ENCODE measurements around the gene CDC42EP3.

CDC42EP3 gene

GRCh38 chr2:37625156-37625555, 46.3 kb downstream of the CDC42EP3 start:
- no peaks in the 10 kb centered on the region for H3K9me3 ChIP-seq (ENCODE audit: control insufficient read depth in 1 of 2, low read length in 2 of 2)
- no peaks in the 10 kb centered on the region for H3K36me3 ChIP-seq (ENCODE audit: control insufficient read depth in 1 of 2, insufficient read depth in 2 of 2, low read length in 2 of 2)
- peaks cover 8 to 16% of the 10 kb centered on the region in 2 donors for H3K4me1 ChIP-seq (ENCODE audit: control insufficient read depth in 1 of 2, insufficient read depth in 2 of 2, low read length in 2 of 2)
- H3K4me3 ChIP-seq (ENCODE audit: low read depth in 1 of 2, low read length in 2 of 2), result no peak overlapping the region
- H3K27ac ChIP-seq (ENCODE audit: low read length), result peak overlapping the region; percentile 25
- no peaks in the 10 kb centered on the region for H3K27me3 ChIP-seq (ENCODE audit: low read depth, low read length)

- H3K27me3 ChIP-seq (ENCODE audit: low read depth, low read length), result no peaks in the 10 kb centered on the region
- no peaks in the 10 kb centered on the region for H3K9me3 ChIP-seq (ENCODE audit: control insufficient read depth in 1 of 2, low read length in 2 of 2)
- H3K4me3 ChIP-seq (ENCODE audit: low read depth in 1 of 2, low read length in 2 of 2), result no peak overlapping the region
- peaks cover 8 to 16% of the 10 kb centered on the region in 2 donors for H3K4me1 ChIP-seq (ENCODE audit: control insufficient read depth in 1 of 2, insufficient read depth in 2 of 2, low read length in 2 of 2)
- no peaks in the 10 kb centered on the region for H3K36me3 ChIP-seq (ENCODE audit: control insufficient read depth in 1 of 2, insufficient read depth in 2 of 2, low read length in 2 of 2)
- no peak overlapping the region for H3K27ac ChIP-seq (ENCODE audit: low read length)
Observed at GRCh38 chr2:37623971-37624900, 47.2 kb downstream of the CDC42EP3 start.

GRCh38 chr2:37623406-37623805, 48.0 kb downstream of the CDC42EP3 start:
- H3K27ac ChIP-seq (ENCODE audit: low read length), result no peak overlapping the region
- H3K4me1 ChIP-seq (ENCODE audit: control insufficient read depth in 1 of 2, insufficient read depth in 2 of 2, low read length in 2 of 2), result peaks cover 8 to 16% of the 10 kb centered on the region in 2 donors
- H3K9me3 ChIP-seq (ENCODE audit: control insufficient read depth in 1 of 2, low read length in 2 of 2), result no peaks in the 10 kb centered on the region
- no peaks in the 10 kb centered on the region for H3K36me3 ChIP-seq (ENCODE audit: control insufficient read depth in 1 of 2, insufficient read depth in 2 of 2, low read length in 2 of 2)
- no peaks in the 10 kb centered on the region for H3K27me3 ChIP-seq (ENCODE audit: low read depth, low read length)
- no peak overlapping the region for H3K4me3 ChIP-seq (ENCODE audit: low read depth in 1 of 2, low read length in 2 of 2)

GRCh38 chr2:37622450-37623100, 48.9 kb downstream of the CDC42EP3 start:
- H3K4me3 ChIP-seq (ENCODE audit: low read depth in 1 of 2, low read length in 2 of 2), result no peak overlapping the region
- H3K27ac ChIP-seq (ENCODE audit: low read length), result no peak overlapping the region
- H3K27me3 ChIP-seq (ENCODE audit: low read depth, low read length), result no peaks in the 10 kb centered on the region
- H3K36me3 ChIP-seq (ENCODE audit: control insufficient read depth in 1 of 2, insufficient read depth in 2 of 2, low read length in 2 of 2), result no peaks in the 10 kb centered on the region
- H3K9me3 ChIP-seq (ENCODE audit: control insufficient read depth in 1 of 2, low read length in 2 of 2), result no peaks in the 10 kb centered on the region
- peaks cover 8 to 16% of the 10 kb centered on the region in 2 donors for H3K4me1 ChIP-seq (ENCODE audit: control insufficient read depth in 1 of 2, insufficient read depth in 2 of 2, low read length in 2 of 2)

- Histone ChIP-seq H3K9me3 (ENCODE audit: control insufficient read depth in 1 of 2, low read length in 2 of 2) (no peaks in the 10 kb centered on the region), H3K36me3 (ENCODE audit: control insufficient read depth in 1 of 2, insufficient read depth in 2 of 2, low read length in 2 of 2) (no peaks in the 10 kb centered on the region), H3K4me1 (ENCODE audit: control insufficient read depth in 1 of 2, insufficient read depth in 2 of 2, low read length in 2 of 2) (peaks cover 12 to 14% of the 10 kb centered on the region in 2 donors), H3K4me3 (ENCODE audit: low read depth in 1 of 2, low read length in 2 of 2) (no peak overlapping the region), H3K27ac (ENCODE audit: low read length) (no peak overlapping the region), H3K27me3 (ENCODE audit: low read depth, low read length) (no peaks in the 10 kb centered on the region)
Observed at GRCh38 chr2:37621199-37621598, 50.2 kb downstream of the CDC42EP3 start.

- Histone ChIP-seq H3K4me3 (ENCODE audit: low read depth in 1 of 2, low read length in 2 of 2) (no peak overlapping the region), H3K36me3 (ENCODE audit: control insufficient read depth in 1 of 2, insufficient read depth in 2 of 2, low read length in 2 of 2) (no peaks in the 10 kb centered on the region), H3K9me3 (ENCODE audit: control insufficient read depth in 1 of 2, low read length in 2 of 2) (no peaks in the 10 kb centered on the region), H3K4me1 (ENCODE audit: control insufficient read depth in 1 of 2, insufficient read depth in 2 of 2, low read length in 2 of 2) (peaks cover 4 to 8% of the 10 kb centered on the region in 2 donors), H3K27ac (ENCODE audit: low read length) (no peak overlapping the region), H3K27me3 (ENCODE audit: low read depth, low read length) (no peaks in the 10 kb centered on the region)
Observed at GRCh38 chr2:37619959-37620300, 51.5 kb downstream of the CDC42EP3 start.

GRCh38 chr2:37619230-37619958, 52.0 kb downstream of the CDC42EP3 start:
- no peaks in the 10 kb centered on the region for H3K9me3 ChIP-seq (ENCODE audit: control insufficient read depth in 1 of 2, low read length in 2 of 2)
- H3K27me3 ChIP-seq (ENCODE audit: low read depth, low read length), result no peaks in the 10 kb centered on the region
- peaks cover 0 to 6% of the 10 kb centered on the region in 2 donors for H3K4me1 ChIP-seq (ENCODE audit: control insufficient read depth in 1 of 2, insufficient read depth in 2 of 2, low read length in 2 of 2)
- no peaks in the 10 kb centered on the region for H3K36me3 ChIP-seq (ENCODE audit: control insufficient read depth in 1 of 2, insufficient read depth in 2 of 2, low read length in 2 of 2)
- H3K27ac ChIP-seq (ENCODE audit: low read length), result no peak overlapping the region
- H3K4me3 ChIP-seq (ENCODE audit: low read depth in 1 of 2, low read length in 2 of 2), result no peak overlapping the region

GRCh38 chr2:37618326-37618725, 53.1 kb downstream of the CDC42EP3 start:
- H3K27ac ChIP-seq (ENCODE audit: low read length), result no peak overlapping the region
- H3K36me3 ChIP-seq (ENCODE audit: control insufficient read depth in 1 of 2, insufficient read depth in 2 of 2, low read length in 2 of 2), result no peaks in the 10 kb centered on the region
- no peak overlapping the region for H3K4me3 ChIP-seq (ENCODE audit: low read depth in 1 of 2, low read length in 2 of 2)
- no peaks in the 10 kb centered on the region for H3K9me3 ChIP-seq (ENCODE audit: control insufficient read depth in 1 of 2, low read length in 2 of 2)
- H3K27me3 ChIP-seq (ENCODE audit: low read depth, low read length), result no peaks in the 10 kb centered on the region
- peaks cover 5 to 6% of the 10 kb centered on the region in 2 donors for H3K4me1 ChIP-seq (ENCODE audit: control insufficient read depth in 1 of 2, insufficient read depth in 2 of 2, low read length in 2 of 2)

GRCh38 chr2:37617119-37617892, 54.1 kb downstream of the CDC42EP3 start:
- Histone ChIP-seq H3K9me3 (ENCODE audit: control insufficient read depth in 1 of 2, low read length in 2 of 2) (no peaks in the 10 kb centered on the region), H3K36me3 (ENCODE audit: control insufficient read depth in 1 of 2, insufficient read depth in 2 of 2, low read length in 2 of 2) (no peaks in the 10 kb centered on the region), H3K4me1 (ENCODE audit: control insufficient read depth in 1 of 2, insufficient read depth in 2 of 2, low read length in 2 of 2) (peaks cover 5 to 6% of the 10 kb centered on the region in 2 donors), H3K27me3 (ENCODE audit: low read depth, low read length) (no peaks in the 10 kb centered on the region), H3K4me3 (ENCODE audit: low read depth in 1 of 2, low read length in 2 of 2) (no peak overlapping the region), H3K27ac (ENCODE audit: low read length) (no peak overlapping the region)

GRCh38 chr2:37616677-37617005, 54.8 kb downstream of the CDC42EP3 start:
- Histone ChIP-seq H3K4me3 (ENCODE audit: low read depth in 1 of 2, low read length in 2 of 2) (no peak overlapping the region), H3K9me3 (ENCODE audit: control insufficient read depth in 1 of 2, low read length in 2 of 2) (no peaks in the 10 kb centered on the region), H3K36me3 (ENCODE audit: control insufficient read depth in 1 of 2, insufficient read depth in 2 of 2, low read length in 2 of 2) (no peaks in the 10 kb centered on the region), H3K27me3 (ENCODE audit: low read depth, low read length) (no peaks in the 10 kb centered on the region), H3K27ac (ENCODE audit: low read length) (no peak overlapping the region), H3K4me1 (ENCODE audit: control insufficient read depth in 1 of 2, insufficient read depth in 2 of 2, low read length in 2 of 2) (peaks cover 5 to 6% of the 10 kb centered on the region in 2 donors)
